Kidney (tissue), 14 donors: ENCODE results near the gene AXDND1. TPM values are rescaled to one million over a fixed set of nuclear protein-coding genes. Genes with fewer than 3 reads are reported as not detected.

ENCODE experiments used
- DNase-seq, 5 donors: peaks; one replicate each; pipeline ENCODE4 v3.0.0-alpha.2; 2013 to 2020
- FAIRE-seq: peaks from 2 replicates; lab custom pipeline; 2012; peaks lifted over from hg19 to GRCh38; lab: Jason Lieb, UNC
- H3K27ac ChIP-seq, 2 donors: one replicate each; pipeline ENCODE4 v1.7.0; 2013; ENCODE audit warnings: low read depth in 2 of 2, low read length in 2 of 2, inconsistent platforms in 1 of 2
- H3K27me3 ChIP-seq: one replicate; pipeline ENCODE4 v1.7.1; 2013; ENCODE audit warnings: low read length, inconsistent platforms; ENCODE audit not compliant: control insufficient read depth, insufficient read depth
- H3K36me3 ChIP-seq, 3 donors: one replicate each; pipeline versions ENCODE4 v1.7.0 to v1.7.1; 2013; ENCODE audit warnings: low read length in 3 of 3, control low read depth in 1 of 3, inconsistent platforms in 1 of 3; ENCODE audit not compliant: insufficient read depth in 3 of 3, control insufficient read depth in 2 of 3
- H3K4me1 ChIP-seq, 3 donors: one replicate each; pipeline versions ENCODE4 v1.7.0 to v1.7.1; 2013; ENCODE audit warnings: low read length in 3 of 3, inconsistent platforms in 1 of 3, low read depth in 1 of 3; ENCODE audit not compliant: control insufficient read depth in 2 of 3, insufficient read depth in 2 of 3
- H3K4me3 ChIP-seq, 3 donors: one replicate each; pipeline versions ENCODE4 v1.7.0 to v1.8.1; 2013; ENCODE audit warnings: low read length in 3 of 3, control low read depth in 1 of 3, inconsistent platforms in 1 of 3
- H3K9ac ChIP-seq, 3 donors: one replicate each; pipeline versions ENCODE4 v1.7.0 to v1.7.1; 2013; ENCODE audit warnings: low read length in 3 of 3, control low read depth in 1 of 3, inconsistent platforms in 1 of 3
- H3K9me3 ChIP-seq, 3 donors: one replicate each; pipeline versions ENCODE4 v1.7.0 to v1.7.1; 2013; ENCODE audit warnings: low read length in 3 of 3, control low read depth in 1 of 3, inconsistent platforms in 1 of 3; ENCODE audit not compliant: control insufficient read depth in 2 of 3, insufficient read depth in 1 of 3
- CTCF ChIP-seq: IDR thresholded peaks from 3 replicates; pipeline ENCODE4 v1.5.1; 2012; ENCODE audit warnings: mild to moderate bottlenecking, moderate library complexity, borderline replicate concordance; ENCODE audit not compliant: insufficient read depth; ENCODE audit errors: extremely low read depth
- intact Hi-C: fragments of 100-400 bp; cut with DNase I; formaldehyde crosslinking; loops from one replicate; pipeline ENCODE4 v1.11.1; 2022
- polyA plus RNA-seq: library from polyadenylated mRNA; stranded (reverse); fragments of 350-450 nt; fragmentation: Illumina TruSeq; extraction: RNeasy Lipid Tissue Mini Kit (QIAGEN cat#74804); gene quantifications from one replicate; pipeline ENCODE4 v1.2.3, GENCODE V29; 2014; ENCODE audit warnings: low read depth, low replicate concordance; ENCODE audit not compliant: insufficient read depth
- total RNA-seq: library from RNA; stranded (reverse); fragmentation: NEBNext Ultra II Directional; extraction: Animal tissue kit (Norgen Biotek cat#: 25700); gene quantifications from one replicate; pipeline ENCODE4 v1.2.1, GENCODE V29; 2021
- donor health status: control.
- donor health status: control.
- donor health status: control.
- donor health status: control.
- donor health status: control.
- donor health status: DM: yes; HTN: yes; CAD: no.
- donor health status: Normal renal cell carcinoma (clear cell type).

AXDND1 gene
- total and polyA plus RNA-seq, 2 donors from 2014 or later = 0.57 TPM; not detected in 1

- DNase-seq = peak in 1 of 5 donors; percentile 37
- Histone ChIP-seq H3K27ac (peak overlapping the region; percentile 95 to 96), H3K9ac (peak overlapping the region; percentile 77 to 94 (median 81)), H3K9me3 (no peaks in the 10 kb centered on the region), H3K4me3 (peak overlapping the region; percentile 91 to 94 (median 94)), H3K27me3 (no peaks in the 10 kb centered on the region), H3K4me1 (no peaks in the 10 kb centered on the region), H3K36me3 (no peaks in the 10 kb centered on the region)
- no peak for TF ChIP-seq CTCF
- FAIRE-seq = no peak
- intact Hi-C loops = loop anchor here (10.0 kb wide), 1 partner anchor 271 kb away; no protein-coding TSS in a partner anchor
Measured at GRCh38 chr1:179366093-179366800, 476 bp downstream of the AXDND1 start.

- FAIRE-seq (peak; percentile 80), DNase-seq (peak in 3 of 5 donors; percentile 41 to 87 (median 82))
- no peaks in the 10 kb centered on the region for H3K9me3 ChIP-seq
- intact Hi-C loops = loop anchor here (10.0 kb wide), 1 partner anchor 275 kb away; no protein-coding TSS in a partner anchor
- no peaks in the 10 kb centered on the region for H3K27me3 ChIP-seq
- H3K4me3 ChIP-seq = no peak overlapping the region
- TF ChIP-seq CTCF = peak; percentile 71
- H3K4me1 ChIP-seq = no peaks in the 10 kb centered on the region
- no peaks in the 10 kb centered on the region for H3K36me3 ChIP-seq
- H3K27ac ChIP-seq = no peak overlapping the region
- H3K9ac ChIP-seq = no peak overlapping the region
Measured at GRCh38 chr1:179369751-179370341, 4.1 kb downstream of the AXDND1 start.

GRCh38 chr1:179372160-179372559 is 6.4 kb downstream of the AXDND1 start:
- Histone ChIP-seq H3K27me3 (no peaks in the 10 kb centered on the region), H3K4me1 (no peaks in the 10 kb centered on the region), H3K9me3 (no peaks in the 10 kb centered on the region), H3K4me3 (no peak overlapping the region), H3K9ac (no peak overlapping the region), H3K27ac (no peak overlapping the region), H3K36me3 (no peaks in the 10 kb centered on the region)
- intact Hi-C loops = no loop called here
- FAIRE-seq (no peak), DNase-seq (no peak)
- TF ChIP-seq CTCF = no peak
